Neural cell (in vitro differentiated cells): Measurements from ENCODE around the gene LDB3. TPM values are rescaled to one million over a fixed set of nuclear protein-coding genes. Genes with fewer than 3 reads are reported as not detected.
A peak's percentile ranks its signal among the peaks of the same experiment; 100 is the strongest.

Experiments
- H2AFZ ChIP-seq: fragments of 200-600, 300-800 bp; sonication (generic), shearing (Covaris generic); 2 replicates; pipeline ENCODE4 v1.6.0; 2014; ENCODE audit warnings: low read depth, mild to moderate bottlenecking, antibody characterized with exemption, low read length, moderate library complexity
- H3F3A ChIP-seq: fragments of 200-600 bp; shearing (Covaris generic); 2 replicates; pipeline ENCODE4 v1.6.1; 2016; ENCODE audit warnings: mild to moderate bottlenecking, moderate library complexity, mixed read lengths, antibody characterized with exemption, low read length; ENCODE audit not compliant: insufficient read depth, poor library complexity, severe bottlenecking
- H3K27ac ChIP-seq: fragments of 200-600, 300-800 bp; sonication (generic), shearing (Covaris generic); 2 replicates; pipeline ENCODE4 v1.5.1; 2014; ENCODE audit warnings: mild to moderate bottlenecking, low read length, moderate library complexity
- H3K27me3 ChIP-seq: fragments of 300-800, 200-600 bp; sonication (generic), shearing (Covaris generic); 2 replicates; pipeline ENCODE4 v1.6.0; 2014; ENCODE audit warnings: mild to moderate bottlenecking, low read depth, low read length, moderate library complexity; ENCODE audit not compliant: insufficient read depth
- H3K36me3 ChIP-seq: fragments of 300-800, 200-600 bp; sonication (generic), shearing (Covaris generic); 2 replicates; pipeline ENCODE4 v1.5.1; 2014; ENCODE audit warnings: mild to moderate bottlenecking, antibody characterized with exemption, low read length, moderate library complexity; ENCODE audit not compliant: insufficient read depth
- H3K4me2 ChIP-seq: fragments of 300-800, 200-600 bp; sonication (generic), shearing (Covaris generic); 2 replicates; pipeline ENCODE4 v1.6.0; 2014; ENCODE audit warnings: mild to moderate bottlenecking, low read length
- H3K4me3 ChIP-seq: fragments of 300-800, 200-600 bp; sonication (generic), shearing (Covaris generic); 2 replicates; pipeline ENCODE4 v1.5.1; 2014; ENCODE audit warnings: mild to moderate bottlenecking, low read length, moderate library complexity
- H3K79me2 ChIP-seq: fragments of 200-600 bp; shearing (Covaris generic); replicated peaks from 2 replicates; pipeline ENCODE4 v1.6.0; 2014; ENCODE audit warnings: mild to moderate bottlenecking, low read length, moderate library complexity; ENCODE audit not compliant: insufficient read depth
- H3K9ac ChIP-seq: fragments of 300-800, 200-600 bp; sonication (generic), shearing (Covaris generic); 2 replicates; pipeline ENCODE4 v1.6.1; 2016; ENCODE audit warnings: mild to moderate bottlenecking, low read length, mixed read lengths
- H3K9me2 ChIP-seq: fragments of 200-600 bp; shearing (Covaris generic); 2 replicates; pipeline ENCODE4 v1.6.1; 2016; ENCODE audit warnings: mild to moderate bottlenecking, low read length, mixed read lengths; ENCODE audit not compliant: insufficient read depth
- H3K9me3 ChIP-seq: fragments of 200-600, 300-800 bp; sonication (generic), shearing (Covaris generic); 2 replicates; pipeline ENCODE4 v1.6.1; 2016; ENCODE audit warnings: mild to moderate bottlenecking, mixed run types, low read length, moderate library complexity, mixed read lengths
- H4K20me1 ChIP-seq: fragments of 200-600 bp; shearing (Covaris generic); 2 replicates; pipeline ENCODE4 v1.6.1; 2016; ENCODE audit warnings: mild to moderate bottlenecking, mixed run types; ENCODE audit not compliant: insufficient read depth
- EP300 ChIP-seq: fragments of 450-650 bp; conservative IDR thresholded peaks from 2 replicates; pipeline ENCODE4 v1.6.1; 2014; ENCODE audit warnings: antibody characterized with exemption, mild to moderate bottlenecking, moderate library complexity; ENCODE audit not compliant: poor library complexity, severe bottlenecking
- EZH2 ChIP-seq: fragments of 200-600, 300-800 bp; shearing (Covaris generic), sonication (generic); IDR thresholded peaks from 2 replicates; pipeline ENCODE4 v1.6.1; 2014; ENCODE audit warnings: antibody characterized with exemption, low read length, borderline replicate concordance, mild to moderate bottlenecking; ENCODE audit not compliant: insufficient read depth, poor library complexity, severe bottlenecking
- MXI1 ChIP-seq: fragments of 450-650 bp; conservative IDR thresholded peaks from 2 replicates; pipeline ENCODE4 v1.6.1; 2014; ENCODE audit warnings: antibody characterized with exemption, mild to moderate bottlenecking; ENCODE audit not compliant: poor library complexity, severe bottlenecking
- POLR2AphosphoS5 ChIP-seq: IDR thresholded peaks from 2 replicates; pipeline ENCODE4 v1.6.1; 2012
- RAD21 ChIP-seq: fragments of 450-650 bp; conservative IDR thresholded peaks from 2 replicates; pipeline ENCODE4 v1.6.1; 2014; ENCODE audit warnings: antibody characterized with exemption, mild to moderate bottlenecking, moderate library complexity
- SMC3 ChIP-seq: fragments of 450-650 bp; conservative IDR thresholded peaks from 2 replicates; pipeline ENCODE4 v1.6.1; 2014; ENCODE audit warnings: antibody characterized with exemption, mild to moderate bottlenecking, moderate library complexity; ENCODE audit not compliant: poor library complexity
- TAF1 ChIP-seq: IDR thresholded peaks from 2 replicates; pipeline ENCODE4 v1.6.1; 2012; ENCODE audit warnings: low read depth
- polyA plus RNA-seq: library from polyadenylated mRNA; depleted of rRNA; stranded (reverse); fragments of >200 nt; gene quantifications from 2 replicates; pipeline ENCODE4 v1.2.3, GENCODE V29; 2014
- TF ChIP-seq, protein P1 (sequence below): IDR thresholded peaks from 2 replicates; pipeline ENCODE4 v1.6.1; 2012; ENCODE audit warnings: borderline replicate concordance
- TF ChIP-seq, protein P2 (sequence below): fragments of 450-650 bp; IDR thresholded peaks from 2 replicates; pipeline ENCODE4 v1.5.1; 2014; ENCODE audit warnings: antibody characterized with exemption, mild to moderate bottlenecking, moderate library complexity; ENCODE audit not compliant: poor library complexity, severe bottlenecking

LDB3 gene
- polyA plus RNA-seq, 1 donor from 2014 or later: 0.12 TPM

DNA sequence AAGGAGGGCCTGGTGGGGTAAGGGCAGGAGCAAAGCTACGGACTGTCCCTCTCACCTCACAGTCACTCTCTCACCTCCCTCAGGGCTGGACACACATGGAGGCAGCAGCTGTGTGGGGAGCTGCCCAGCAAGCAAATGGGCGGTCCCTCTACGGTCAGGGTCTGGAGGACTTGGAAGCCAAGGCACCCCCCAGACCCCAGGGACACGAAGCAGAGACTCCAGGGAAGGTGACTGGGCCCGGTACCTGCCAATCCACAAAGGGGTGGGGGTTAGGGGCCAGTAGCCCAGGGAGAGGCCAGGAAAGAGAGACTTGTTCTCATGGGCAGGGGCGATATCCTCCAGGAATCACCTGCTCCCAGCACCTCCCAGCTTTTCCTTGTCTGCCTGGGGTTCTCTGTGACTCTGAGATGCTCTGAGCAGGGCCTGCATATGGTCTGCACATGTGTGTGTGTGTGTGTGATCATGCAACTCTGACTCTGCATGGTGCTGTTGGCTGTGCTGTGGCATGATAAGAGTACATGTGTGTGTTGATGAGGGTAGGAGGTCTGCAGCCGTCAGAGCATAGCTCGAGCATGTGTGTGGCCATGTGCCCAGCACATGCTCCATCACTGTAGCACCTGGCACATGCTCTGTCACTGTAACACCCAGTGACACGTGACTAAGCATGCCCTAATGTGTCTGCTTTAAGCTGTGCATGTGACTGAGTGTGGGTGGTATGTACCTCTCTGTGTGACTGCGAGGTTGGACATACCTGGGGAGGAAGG lies 4.6 kb upstream of the LDB3 start:
- Histone ChIP-seq H3K27ac (no peak overlapping the region), H3K9me3 (no peaks in the 10 kb centered on the region), H4K20me1 (no peaks in the 10 kb centered on the region), H3K9me2 (no peaks in the 10 kb centered on the region), H3F3A (no peaks in the 10 kb centered on the region), H3K36me3 (no peaks in the 10 kb centered on the region), H3K4me2 (no peak overlapping the region), H3K27me3 (no peaks in the 10 kb centered on the region), H3K9ac (no peak overlapping the region), H3K4me3 (no peak overlapping the region), H3K79me2 (no peaks in the 10 kb centered on the region), H2AFZ (no peak overlapping the region)
- TF ChIP-seq EZH2 (no peak), MXI1 (peak; percentile 25), RAD21 (no peak)

DNA sequence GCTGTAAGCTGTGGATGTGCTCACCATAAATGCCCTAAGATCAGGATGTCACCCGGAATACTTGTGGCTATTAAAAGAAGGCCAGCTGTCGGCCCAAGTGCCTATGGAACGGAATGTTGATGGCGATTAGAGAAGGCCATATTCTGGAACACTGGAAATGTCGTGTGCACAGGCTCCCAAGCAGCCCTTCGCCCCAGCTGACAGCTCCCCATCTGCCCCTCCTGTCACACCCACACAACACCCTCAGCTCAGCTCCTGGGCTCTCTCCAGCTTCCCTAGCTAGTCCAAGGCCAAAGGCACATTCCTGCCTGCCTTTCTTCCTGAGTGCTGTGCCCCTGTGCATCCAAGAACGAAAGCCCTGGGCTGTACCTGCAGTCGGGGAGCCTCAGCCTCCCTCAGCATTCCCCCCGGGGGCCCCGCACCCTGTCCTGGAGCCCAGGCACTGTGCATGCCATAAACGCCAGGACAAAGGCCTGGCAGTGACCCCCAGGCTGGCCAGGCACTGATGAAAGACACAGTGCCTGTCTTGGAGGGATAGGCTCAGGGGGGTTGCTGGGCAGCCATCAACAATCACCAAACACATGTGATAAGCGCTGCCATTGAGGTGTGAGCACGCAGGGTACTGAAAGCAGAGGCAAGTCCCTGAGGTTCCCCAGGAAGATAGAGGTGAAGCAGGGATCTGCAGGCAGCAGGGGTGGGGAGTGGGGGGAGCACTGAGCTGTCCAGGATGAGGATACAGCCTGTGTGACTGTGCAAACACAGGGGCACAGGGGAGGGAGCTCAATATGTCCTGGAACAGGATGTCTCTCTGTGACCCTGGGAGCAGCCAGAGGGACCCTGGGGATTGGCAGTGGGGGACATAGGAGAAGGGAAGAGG lies 3.7 kb upstream of the LDB3 start:
- Histone ChIP-seq H3K27me3 (no peaks in the 10 kb centered on the region), H3K9me2 (no peaks in the 10 kb centered on the region), H3K36me3 (no peaks in the 10 kb centered on the region), H3F3A (no peaks in the 10 kb centered on the region), H3K79me2 (no peaks in the 10 kb centered on the region), H3K4me2 (no peak overlapping the region), H3K9ac (no peak overlapping the region), H4K20me1 (no peaks in the 10 kb centered on the region), H3K27ac (no peak overlapping the region), H3K9me3 (no peaks in the 10 kb centered on the region), H3K4me3 (no peak overlapping the region), H2AFZ (no peak overlapping the region)
- TF ChIP-seq MXI1 (no peak), EZH2 (no peak), SMC3 (no peak), TAF1 (no peak), POLR2AphosphoS5 (no peak), EP300 (no peak), RAD21 (no peak)
- TF ChIP-seq, protein P1, sequence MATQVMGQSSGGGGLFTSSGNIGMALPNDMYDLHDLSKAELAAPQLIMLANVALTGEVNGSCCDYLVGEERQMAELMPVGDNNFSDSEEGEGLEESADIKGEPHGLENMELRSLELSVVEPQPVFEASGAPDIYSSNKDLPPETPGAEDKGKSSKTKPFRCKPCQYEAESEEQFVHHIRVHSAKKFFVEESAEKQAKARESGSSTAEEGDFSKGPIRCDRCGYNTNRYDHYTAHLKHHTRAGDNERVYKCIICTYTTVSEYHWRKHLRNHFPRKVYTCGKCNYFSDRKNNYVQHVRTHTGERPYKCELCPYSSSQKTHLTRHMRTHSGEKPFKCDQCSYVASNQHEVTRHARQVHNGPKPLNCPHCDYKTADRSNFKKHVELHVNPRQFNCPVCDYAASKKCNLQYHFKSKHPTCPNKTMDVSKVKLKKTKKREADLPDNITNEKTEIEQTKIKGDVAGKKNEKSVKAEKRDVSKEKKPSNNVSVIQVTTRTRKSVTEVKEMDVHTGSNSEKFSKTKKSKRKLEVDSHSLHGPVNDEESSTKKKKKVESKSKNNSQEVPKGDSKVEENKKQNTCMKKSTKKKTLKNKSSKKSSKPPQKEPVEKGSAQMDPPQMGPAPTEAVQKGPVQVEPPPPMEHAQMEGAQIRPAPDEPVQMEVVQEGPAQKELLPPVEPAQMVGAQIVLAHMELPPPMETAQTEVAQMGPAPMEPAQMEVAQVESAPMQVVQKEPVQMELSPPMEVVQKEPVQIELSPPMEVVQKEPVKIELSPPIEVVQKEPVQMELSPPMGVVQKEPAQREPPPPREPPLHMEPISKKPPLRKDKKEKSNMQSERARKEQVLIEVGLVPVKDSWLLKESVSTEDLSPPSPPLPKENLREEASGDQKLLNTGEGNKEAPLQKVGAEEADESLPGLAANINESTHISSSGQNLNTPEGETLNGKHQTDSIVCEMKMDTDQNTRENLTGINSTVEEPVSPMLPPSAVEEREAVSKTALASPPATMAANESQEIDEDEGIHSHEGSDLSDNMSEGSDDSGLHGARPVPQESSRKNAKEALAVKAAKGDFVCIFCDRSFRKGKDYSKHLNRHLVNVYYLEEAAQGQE: no peak
- TF ChIP-seq, protein P2, sequence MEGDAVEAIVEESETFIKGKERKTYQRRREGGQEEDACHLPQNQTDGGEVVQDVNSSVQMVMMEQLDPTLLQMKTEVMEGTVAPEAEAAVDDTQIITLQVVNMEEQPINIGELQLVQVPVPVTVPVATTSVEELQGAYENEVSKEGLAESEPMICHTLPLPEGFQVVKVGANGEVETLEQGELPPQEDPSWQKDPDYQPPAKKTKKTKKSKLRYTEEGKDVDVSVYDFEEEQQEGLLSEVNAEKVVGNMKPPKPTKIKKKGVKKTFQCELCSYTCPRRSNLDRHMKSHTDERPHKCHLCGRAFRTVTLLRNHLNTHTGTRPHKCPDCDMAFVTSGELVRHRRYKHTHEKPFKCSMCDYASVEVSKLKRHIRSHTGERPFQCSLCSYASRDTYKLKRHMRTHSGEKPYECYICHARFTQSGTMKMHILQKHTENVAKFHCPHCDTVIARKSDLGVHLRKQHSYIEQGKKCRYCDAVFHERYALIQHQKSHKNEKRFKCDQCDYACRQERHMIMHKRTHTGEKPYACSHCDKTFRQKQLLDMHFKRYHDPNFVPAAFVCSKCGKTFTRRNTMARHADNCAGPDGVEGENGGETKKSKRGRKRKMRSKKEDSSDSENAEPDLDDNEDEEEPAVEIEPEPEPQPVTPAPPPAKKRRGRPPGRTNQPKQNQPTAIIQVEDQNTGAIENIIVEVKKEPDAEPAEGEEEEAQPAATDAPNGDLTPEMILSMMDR: no peak
